ENCODE data around the gene KDM4C. TPM values are rescaled to one million over a fixed set of nuclear protein-coding genes. Genes with fewer than 3 reads are reported as not detected.
A peak's percentile ranks its signal among the peaks of the same experiment; 100 is the strongest.

KDM4C gene
- total and polyA plus RNA-seq, 8 donors = 6.7 to 129 (median 79.9) TPM

GRCh38 chr9:6923086-6923485 is 165.3 kb downstream of the KDM4C start:
- no peak overlapping the region for H3K4me3 ChIP-seq
- peaks cover 0 to 7% (median 3%) of the 10 kb centered on the region in 4 donors for H3K36me3 ChIP-seq
- TF ChIP-seq POLR2AphosphoS5 (IDR thresholded peaks at IDR 0.05) (no peak), POLR2A (IDR thresholded peaks at IDR 0.05) (no peak), CTCF (IDR thresholded peaks at IDR 0.05) (no peak), EP300 (IDR thresholded peaks at IDR 0.05) (no peak)
- intact Hi-C loops (cut with DNase I; ENCODE audit: low total_unique reads) = no loop called here
- no peak for DNase-seq
- H3K27me3 ChIP-seq = no peaks in the 10 kb centered on the region
- H3K4me1 ChIP-seq = peaks cover 13 to 36% (median 24%) of the 10 kb centered on the region in 4 donors
- 56 to 74% (median 61%) methylated on average over 5 of the region's 5 CpGs for WGBS, 5 donors
- no peaks in the 10 kb centered on the region for H3K9me3 ChIP-seq
- H3K27ac ChIP-seq = no peak overlapping the region

DNA sequence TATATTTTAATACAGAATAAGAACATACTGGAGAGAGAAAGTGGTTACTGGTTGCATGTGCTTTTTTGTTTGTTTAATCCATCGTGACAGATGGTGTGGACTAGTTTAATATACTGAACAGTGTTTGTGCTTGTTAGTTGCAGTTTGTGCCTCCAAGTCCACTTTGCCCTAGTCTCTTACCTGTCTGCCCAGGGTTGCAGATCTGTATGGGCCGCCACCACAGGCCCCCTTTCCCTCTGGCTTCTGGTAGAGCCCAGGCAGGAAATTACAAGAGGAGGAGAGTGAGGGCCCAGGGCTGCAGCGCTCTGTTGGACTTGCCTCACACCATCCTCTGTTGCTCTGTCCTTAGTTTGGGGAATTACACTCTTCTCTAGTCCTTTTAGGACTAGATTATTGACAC is 166.4 kb downstream of the KDM4C start:
- Histone ChIP-seq H3K9me3 (no peaks in the 10 kb centered on the region), H3K36me3 (peaks cover 0 to 7% (median 3%) of the 10 kb centered on the region in 4 donors), H3K4me1 (peaks cover 16 to 47% (median 31%) of the 10 kb centered on the region in 4 donors), H3K27me3 (no peaks in the 10 kb centered on the region), H3K4me3 (no peak overlapping the region), H3K27ac (peak overlapping the region in 3 of 5 donors; percentile 17 to 60 (median 22))
- intact Hi-C loops (cut with DNase I; ENCODE audit: low total_unique reads) = no loop called here
- TF ChIP-seq POLR2A (IDR thresholded peaks at IDR 0.05) (no peak), POLR2AphosphoS5 (IDR thresholded peaks at IDR 0.05) (no peak), EP300 (IDR thresholded peaks at IDR 0.05) (no peak)
- no peak for DNase-seq
- WGBS, 5 donors = 51 to 71% (median 66%) methylated on average over 3 of the region's 3 CpGs

DNA sequence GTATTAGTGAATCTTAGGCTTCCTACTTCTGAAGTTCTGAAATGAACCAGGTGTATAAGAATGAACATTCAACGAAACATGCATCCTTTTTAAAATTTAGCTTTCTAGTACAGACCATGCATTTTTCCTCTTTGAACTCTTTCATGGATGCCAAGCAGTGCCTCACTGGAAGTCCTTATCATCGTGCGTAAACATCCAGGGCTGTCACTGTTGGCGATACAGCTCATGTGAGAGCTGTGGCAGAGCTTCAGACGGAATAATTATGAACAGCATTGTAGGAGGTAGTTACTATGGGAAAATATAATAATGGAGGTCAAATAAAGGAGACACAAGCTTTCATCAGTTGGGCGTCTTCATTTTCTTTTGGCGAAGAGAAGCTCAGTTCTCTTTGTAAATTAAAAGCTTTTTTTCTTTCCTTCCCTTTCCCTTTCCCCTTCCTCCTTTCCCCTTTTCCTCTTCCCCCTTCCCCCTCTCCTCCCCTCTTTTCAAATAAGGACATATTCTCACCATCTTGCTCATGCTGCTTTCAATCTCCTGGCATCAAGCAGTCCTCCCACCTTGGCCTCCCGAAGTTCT is 167.3 kb downstream of the KDM4C start:
- Histone ChIP-seq H3K36me3 (peaks cover 0 to 7% (median 3%) of the 10 kb centered on the region in 4 donors), H3K4me1 (peaks cover 16 to 55% (median 34%) of the 10 kb centered on the region in 4 donors), H3K27ac (peak overlapping the region in 2 of 5 donors; percentile 26 to 67), H3K27me3 (no peaks in the 10 kb centered on the region), H3K9me3 (no peaks in the 10 kb centered on the region), H3K4me3 (no peak overlapping the region)
- WGBS, 5 donors = 35 to 59% (median 50%) methylated on average over 8 of the region's 8 CpGs
- intact Hi-C loops (cut with DNase I; ENCODE audit: low total_unique reads) = no loop called here
- TF ChIP-seq CTCF (IDR thresholded peaks at IDR 0.05) (no peak), EP300 (IDR thresholded peaks at IDR 0.05) (no peak), POLR2AphosphoS5 (IDR thresholded peaks at IDR 0.05) (no peak)
- peak; percentile 58 to 63 for DNase-seq

DNA sequence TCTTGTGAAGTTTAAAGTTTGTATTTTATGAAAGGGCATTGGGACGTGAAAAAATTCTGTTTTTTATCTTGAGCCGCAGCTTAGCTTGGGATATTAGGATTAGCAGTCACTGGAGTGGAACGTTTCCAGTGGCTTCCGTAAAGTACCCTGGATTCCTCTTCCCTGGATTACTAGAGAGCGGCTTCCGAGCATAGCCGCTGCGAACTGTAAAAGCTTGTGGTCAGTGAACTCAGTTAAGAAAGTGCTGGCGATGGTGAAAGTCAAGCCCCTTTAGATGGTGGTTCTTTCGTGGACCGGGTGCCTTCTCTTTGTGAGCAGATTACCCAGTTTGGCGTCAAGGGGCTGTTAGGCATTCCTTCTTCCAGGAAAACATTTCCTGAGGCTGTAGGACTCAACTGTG is 168.1 kb downstream of the KDM4C start:
- Histone ChIP-seq H3K27me3 (no peaks in the 10 kb centered on the region), H3K36me3 (peaks cover 0 to 7% (median 3%) of the 10 kb centered on the region in 4 donors), H3K4me3 (no peak overlapping the region), H3K9me3 (no peaks in the 10 kb centered on the region), H3K27ac (peak overlapping the region in 2 of 5 donors; percentile 14 to 67), H3K4me1 (peaks cover 16 to 55% (median 34%) of the 10 kb centered on the region in 4 donors)
- intact Hi-C loops (cut with DNase I; ENCODE audit: low total_unique reads) = no loop called here
- TF ChIP-seq POLR2A (IDR thresholded peaks at IDR 0.05) (no peak), CTCF (IDR thresholded peaks at IDR 0.05) (no peak), EP300 (IDR thresholded peaks at IDR 0.05) (no peak), POLR2AphosphoS5 (IDR thresholded peaks at IDR 0.05) (no peak)
- no peak for DNase-seq
- 84 to 91% (median 88%) methylated on average over 12 of the region's 12 CpGs for WGBS, 5 donors

DNA sequence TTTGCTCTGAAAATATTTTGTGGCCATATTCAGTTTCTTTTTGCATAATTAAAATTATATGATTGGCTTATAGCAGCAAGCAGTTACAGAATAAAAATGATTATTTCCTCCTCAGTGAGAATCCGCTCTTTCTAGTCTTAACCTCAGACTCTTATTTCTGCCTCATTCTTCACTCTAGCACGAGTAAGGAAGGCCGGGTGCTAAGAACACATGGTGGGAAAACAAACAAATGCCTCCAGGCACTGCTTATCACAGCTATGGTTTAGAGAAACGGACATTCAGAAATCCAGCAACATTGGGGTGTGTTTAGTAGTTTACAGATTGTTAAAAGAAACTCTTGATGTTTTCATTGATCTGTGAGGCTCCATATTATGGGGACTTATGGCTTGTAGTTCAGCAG is 168.7 kb downstream of the KDM4C start:
- H3K27me3 ChIP-seq = no peaks in the 10 kb centered on the region
- H3K27ac ChIP-seq = peak overlapping the region in 2 of 5 donors; percentile 14 to 67
- TF ChIP-seq CTCF (IDR thresholded peaks at IDR 0.05) (no peak), POLR2A (IDR thresholded peaks at IDR 0.05) (no peak), EP300 (IDR thresholded peaks at IDR 0.05) (no peak), POLR2AphosphoS5 (IDR thresholded peaks at IDR 0.05) (no peak)
- WGBS, 5 donors = 33 to 63% (median 42%) methylated on average over 4 of the region's 4 CpGs
- H3K4me1 ChIP-seq = peaks cover 16 to 55% (median 34%) of the 10 kb centered on the region in 4 donors
- H3K4me3 ChIP-seq = no peak overlapping the region
- H3K36me3 ChIP-seq = peaks cover 0 to 3% (median 2%) of the 10 kb centered on the region in 4 donors
- peak in 1 of 2 donors; percentile 33 for DNase-seq
- no peaks in the 10 kb centered on the region for H3K9me3 ChIP-seq
- intact Hi-C loops (cut with DNase I; ENCODE audit: low total_unique reads) = no loop called here
